Measurements from ENCODE around the gene ELOVL6.

DNA sequence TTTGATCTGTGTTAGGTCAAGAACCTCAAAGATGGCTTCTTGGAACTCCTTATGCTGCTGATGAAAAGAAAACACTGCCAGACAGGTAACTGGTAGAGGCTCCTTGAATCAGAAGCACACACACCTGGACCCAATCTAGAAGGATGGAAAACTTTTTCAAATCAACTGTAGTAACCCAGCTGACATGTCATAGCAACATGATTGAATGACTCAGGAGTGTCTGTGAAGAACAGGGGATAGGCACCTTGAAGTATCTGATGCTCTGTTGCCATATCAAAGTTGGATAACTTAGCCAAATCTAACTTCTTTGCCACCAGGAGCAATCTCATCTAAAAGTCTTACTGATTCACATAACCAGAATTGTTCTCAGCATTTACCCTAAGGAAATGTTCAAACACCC, 98.8 kb downstream of the ELOVL6 start:
- no peak for TF ChIP-seq KDM1A (IDR thresholded peaks at IDR 0.05; ENCODE audit: borderline replicate concordance)
- TF ChIP-seq ELK1 (IDR thresholded peaks at IDR 0.05; ENCODE audit: low read depth, low read length): no peak
- no peak for TF ChIP-seq RAD51 (IDR thresholded peaks at IDR 0.05)
- TF ChIP-seq POLR2A (IDR thresholded peaks at IDR 0.05; ENCODE audit: low read depth, low read length): no peak
